Sigmoid colon (tissue), 4 donors: Measurements from ENCODE around the gene RNF19B.

Experiments
- CTCF ChIP-seq, 4 experiments: fragments of 450-650 bp in 3 of 4; fragments of 200-600 bp in 1 of 4; IDR thresholded peaks; one replicate each; pipeline ENCODE4 v1.5.1; 2016 to 2019; ENCODE audit warnings: antibody characterized with exemption in 4 of 4, mild to moderate bottlenecking in 3 of 4, moderate library complexity in 2 of 4
- EP300 ChIP-seq, 4 donors: sonication (generic); formaldehyde crosslinking; IDR thresholded peaks; one replicate each; pipeline ENCODE4 v1.6.1; 2017; ENCODE audit warnings: antibody characterized with exemption in 4 of 4
- POLR2AphosphoS5 ChIP-seq, 4 donors: sonication (generic); formaldehyde crosslinking; IDR thresholded peaks; one replicate each; pipeline ENCODE4 v1.6.1; 2017; ENCODE audit warnings: antibody characterized with exemption in 4 of 4

- no peak for TF ChIP-seq CTCF (IDR thresholded peaks at IDR 0.05)
- TF ChIP-seq POLR2AphosphoS5 (IDR thresholded peaks at IDR 0.05), result no peak
- no peak for TF ChIP-seq EP300 (IDR thresholded peaks at IDR 0.05)
Measured at GRCh38 chr1:32925403-32926162, 39.0 kb downstream of the RNF19B start.
